ENCODE results near the gene NKX1-1.

- TF ChIP-seq POLR2A (IDR thresholded peaks at IDR 0.05; ENCODE audit: extremely low read depth, insufficient read length) (no peak), CTCF (IDR thresholded peaks at IDR 0.05; ENCODE audit: low read depth, low read length) (no peak), MAX (IDR thresholded peaks at IDR 0.05; ENCODE audit: low read depth, low read length) (no peak)
Observed at GRCh38 chr4:1453731-1454130, 47.5 kb upstream of the NKX1-1 start.
